H9 (cell line): ENCODE measurements around the gene ESPNL. TPM values are rescaled to one million over a fixed set of nuclear protein-coding genes. Genes with fewer than 3 reads are reported as not detected.

ENCODE experiments used
- DNase-seq: peaks from one replicate; pipeline ENCODE4 v3.0.0-alpha.2; 2017
- H2AFZ ChIP-seq: one replicate; pipeline ENCODE4 v1.6.1; 2013; ENCODE audit warnings: mild to moderate bottlenecking, low read length, control low read depth, moderate library complexity
- H2AK5ac ChIP-seq: 2 replicates; pipeline ENCODE4 v1.6.1; 2013; ENCODE audit warnings: low read length, control low read depth, mixed read lengths; ENCODE audit not compliant: insufficient read length
- H2BK120ac ChIP-seq: one replicate; pipeline ENCODE4 v1.6.1; 2013; ENCODE audit warnings: low read depth, mild to moderate bottlenecking, low read length, control low read depth, inconsistent platforms; ENCODE audit not compliant: poor library complexity, severe bottlenecking
- H2BK12ac ChIP-seq: 2 replicates; pipeline ENCODE4 v1.6.1; 2013; ENCODE audit warnings: low read length, control low read depth, mixed read lengths, low read depth; ENCODE audit not compliant: insufficient read length
- H2BK15ac ChIP-seq: 2 replicates; pipeline ENCODE4 v1.6.1; 2013; ENCODE audit warnings: low read depth, low read length, control low read depth
- H2BK20ac ChIP-seq: one replicate; pipeline ENCODE4 v1.6.1; 2013; ENCODE audit warnings: low read depth, mild to moderate bottlenecking, low read length, control low read depth, inconsistent platforms; ENCODE audit not compliant: poor library complexity, severe bottlenecking
- H2BK5ac ChIP-seq: 2 replicates; pipeline ENCODE4 v1.6.1; 2013; ENCODE audit warnings: low read length, control low read depth, mixed read lengths; ENCODE audit not compliant: insufficient read length
- H3K14ac ChIP-seq: 2 replicates; pipeline ENCODE4 v1.6.1; 2013; ENCODE audit warnings: low read length, control low read depth; ENCODE audit not compliant: insufficient read depth
- H3K18ac ChIP-seq: 2 replicates; pipeline ENCODE4 v1.6.1; 2013; ENCODE audit warnings: low read depth, mild to moderate bottlenecking, mixed read lengths, low read length, control low read depth; ENCODE audit not compliant: insufficient read length
- H3K23ac ChIP-seq: 2 replicates; pipeline ENCODE4 v1.6.1; 2013; ENCODE audit warnings: low read length, control low read depth, mixed read lengths, low read depth; ENCODE audit not compliant: insufficient read length
- H3K23me2 ChIP-seq: 2 replicates; pipeline ENCODE4 v1.6.1; 2013; ENCODE audit warnings: low read depth, mild to moderate bottlenecking, mixed read lengths, low read length, control low read depth; ENCODE audit not compliant: insufficient read length, poor library complexity, severe bottlenecking
- H3K27ac ChIP-seq: 2 replicates; pipeline ENCODE4 v1.5.1; 2013; ENCODE audit warnings: low read length, control low read depth, mixed read lengths, low read depth; ENCODE audit not compliant: insufficient read length
- H3K27me3 ChIP-seq: 2 replicates; pipeline ENCODE4 v1.6.1; 2013; ENCODE audit warnings: low read length, control low read depth, inconsistent platforms; ENCODE audit not compliant: insufficient read depth
- H3K4ac ChIP-seq: 2 replicates; pipeline ENCODE4 v1.6.1; 2013; ENCODE audit warnings: low read depth, mild to moderate bottlenecking, control low read depth, inconsistent platforms, low read length, moderate library complexity
- H3K4me1 ChIP-seq: 2 replicates; pipeline ENCODE4 v1.6.1; 2013; ENCODE audit warnings: low read length, control low read depth, inconsistent platforms; ENCODE audit not compliant: insufficient read depth
- H3K4me2 ChIP-seq: 2 replicates; pipeline ENCODE4 v1.6.1; 2013; ENCODE audit warnings: low read length, control low read depth, mixed read lengths; ENCODE audit not compliant: insufficient read length, insufficient read depth
- H3K56ac ChIP-seq: 2 replicates; pipeline ENCODE4 v1.6.1; 2013; ENCODE audit warnings: low read depth, mild to moderate bottlenecking, mixed read lengths, low read length, control low read depth; ENCODE audit not compliant: insufficient read length
- H3K79me1 ChIP-seq: 2 replicates; pipeline ENCODE4 v1.6.1; 2013; ENCODE audit warnings: low read depth, mild to moderate bottlenecking, moderate library complexity, low read length, control low read depth, inconsistent platforms; ENCODE audit not compliant: insufficient read depth, poor library complexity, severe bottlenecking
- H3K79me2 ChIP-seq: 2 replicates; pipeline ENCODE4 v1.6.1; 2013; ENCODE audit warnings: low read length, control low read depth, inconsistent platforms; ENCODE audit not compliant: insufficient read depth
- H3K9ac ChIP-seq: 2 replicates; pipeline ENCODE4 v1.6.1; 2013; ENCODE audit warnings: low read length, control low read depth, mixed read lengths; ENCODE audit not compliant: insufficient read length; ENCODE audit errors: extremely low read depth
- H3K9me3 ChIP-seq: one replicate; pipeline ENCODE4 v1.6.1; 2013; ENCODE audit warnings: low read depth, low read length, inconsistent platforms; ENCODE audit not compliant: control insufficient read depth
- H3T11ph ChIP-seq: one replicate; pipeline ENCODE4 v1.6.1; 2013; ENCODE audit warnings: mild to moderate bottlenecking, low read length, control low read depth, inconsistent platforms
- H4K20me1 ChIP-seq: one replicate; pipeline ENCODE4 v1.6.1; 2013; ENCODE audit not compliant: control insufficient read depth, insufficient read length, insufficient read depth
- H4K5ac ChIP-seq: 2 replicates; pipeline ENCODE4 v1.6.1; 2013; ENCODE audit warnings: low read depth, mild to moderate bottlenecking, mixed read lengths, low read length, control low read depth; ENCODE audit not compliant: insufficient read length
- H4K8ac ChIP-seq: replicated peaks from 2 replicates; pipeline ENCODE4 v1.6.1; 2013; ENCODE audit warnings: low read length, control low read depth, mixed read lengths, low read depth; ENCODE audit not compliant: insufficient read length
- H4K91ac ChIP-seq: 2 replicates; pipeline ENCODE4 v1.6.1; 2013; ENCODE audit warnings: low read depth, mild to moderate bottlenecking, moderate library complexity, mixed read lengths, low read length, control low read depth; ENCODE audit not compliant: insufficient read length
- H3K27ac Mint-ChIP-seq, 3 experiments: 2 replicates in 2 of 3; 3 replicates in 1 of 3; pipeline ENCODE4 v1.8.0; 2020 to 2021; ENCODE audit warnings: mixed read lengths in 3 of 3, mild to moderate bottlenecking in 1 of 3, moderate library complexity in 1 of 3
- H3K27me3 Mint-ChIP-seq: 2 replicates; pipeline ENCODE4 v1.8.0; 2021; ENCODE audit warnings: low read depth, mild to moderate bottlenecking, moderate library complexity, mixed read lengths
- H3K36me3 Mint-ChIP-seq, 3 experiments: 2 replicates in 2 of 3; 3 replicates in 1 of 3; pipeline ENCODE4 v1.8.0; 2020 to 2021; ENCODE audit warnings: low read depth in 3 of 3, mixed read lengths in 3 of 3; ENCODE audit not compliant: insufficient read depth in 1 of 3
- H3K4me1 Mint-ChIP-seq, 2 experiments: 2 replicates each; pipeline ENCODE4 v1.8.0; 2020; ENCODE audit warnings: mixed read lengths in 2 of 2
- H3K4me3 Mint-ChIP-seq, 2 experiments: 2 replicates in 1 of 2; 3 replicates in 1 of 2; pipeline ENCODE4 v1.8.0; 2020 to 2021; ENCODE audit warnings: mild to moderate bottlenecking in 2 of 2, mixed read lengths in 2 of 2, moderate library complexity in 1 of 2
- H3K9me3 Mint-ChIP-seq, 2 experiments: 2 replicates in 1 of 2; 3 replicates in 1 of 2; pipeline ENCODE4 v1.8.0; 2020; ENCODE audit warnings: mild to moderate bottlenecking in 2 of 2, mixed read lengths in 2 of 2, moderate library complexity in 1 of 2
- WGBS: extraction: QIAGEN DNeasy Blood & Tissue Kit; methylation state at CpG from one replicate; pipeline ENCODE4 v1.1.7; 2013; ENCODE audit warnings: missing lambda C conversion rate, low lambda C conversion rate, mixed read lengths; ENCODE audit not compliant: insufficient read length; ENCODE audit errors: extremely low coverage; 5-methylcytosine and 5-hydroxymethylcytosine counted together
- total RNA-seq: library from RNA; stranded (reverse); gene quantifications from 2 replicates; pipeline ENCODE4 v1.2.1, GENCODE V29; 2021
- TF ChIP-seq, protein P1 (sequence below): fragments of 200-600 bp; sonication (generic); conservative IDR thresholded peaks from 3 replicates; pipeline ENCODE4 v1.8.0; 2021; ENCODE audit warnings: antibody characterized with exemption, mild to moderate bottlenecking

Gene ESPNL
- total RNA-seq, 1 experiment from 2014 or later, result 0.17 TPM

GRCh38 chr2:238090887-238091286, 9.3 kb upstream of the ESPNL start:
- H3K4me1 Mint-ChIP-seq, result peaks cover 9 to 18% of the 10 kb centered on the region in 2 experiments; a peak in 3 of 4 replicates
- Histone ChIP-seq H3K23ac (no peak overlapping the region), H3K9ac (no peak overlapping the region), H2BK20ac (no peak overlapping the region), H3K23me2 (no peaks in the 10 kb centered on the region), H4K5ac (no peak overlapping the region), H2BK5ac (no peak overlapping the region), H3K14ac (no peak overlapping the region), H3K4me2 (no peak overlapping the region), H2AK5ac (no peak overlapping the region), H3K4ac (no peak overlapping the region), H3K27ac (no peak overlapping the region), H3T11ph (no peak overlapping the region), H3K79me2 (no peaks in the 10 kb centered on the region), H2BK12ac (no peak overlapping the region), H4K91ac (no peak overlapping the region), H3K18ac (no peak overlapping the region), H2BK15ac (no peak overlapping the region), H3K79me1 (no peaks in the 10 kb centered on the region), H4K8ac (no peak overlapping the region), H2AFZ (no peak overlapping the region), H3K56ac (no peak overlapping the region), H3K27me3 (no peaks in the 10 kb centered on the region), H2BK120ac (no peak overlapping the region), H3K4me1 (no peaks in the 10 kb centered on the region; the same call in 1 of the 2 replicates), H3K9me3 (no peaks in the 10 kb centered on the region), H4K20me1 (no peaks in the 10 kb centered on the region)
- H3K27ac Mint-ChIP-seq, result peak overlapping the region in 2 of 3 experiments; percentile 33 to 50; a peak in 3 of 7 replicates
- DNase-seq, result no peak
- peaks cover 2% of the 10 kb centered on the region for H3K27me3 Mint-ChIP-seq
- WGBS, result no CpG with 5 or more reads among the region's 4 CpGs
- H3K4me3 Mint-ChIP-seq, result no peak overlapping the region; a peak in 1 of 5 replicates
- H3K36me3 Mint-ChIP-seq, result peaks cover 28 to 68% (median 35%) of the 10 kb centered on the region in 3 experiments; a peak in 6 of 7 replicates
- no peaks in the 10 kb centered on the region; a peak in 1 of 5 replicates for H3K9me3 Mint-ChIP-seq
- TF ChIP-seq, protein P1, sequence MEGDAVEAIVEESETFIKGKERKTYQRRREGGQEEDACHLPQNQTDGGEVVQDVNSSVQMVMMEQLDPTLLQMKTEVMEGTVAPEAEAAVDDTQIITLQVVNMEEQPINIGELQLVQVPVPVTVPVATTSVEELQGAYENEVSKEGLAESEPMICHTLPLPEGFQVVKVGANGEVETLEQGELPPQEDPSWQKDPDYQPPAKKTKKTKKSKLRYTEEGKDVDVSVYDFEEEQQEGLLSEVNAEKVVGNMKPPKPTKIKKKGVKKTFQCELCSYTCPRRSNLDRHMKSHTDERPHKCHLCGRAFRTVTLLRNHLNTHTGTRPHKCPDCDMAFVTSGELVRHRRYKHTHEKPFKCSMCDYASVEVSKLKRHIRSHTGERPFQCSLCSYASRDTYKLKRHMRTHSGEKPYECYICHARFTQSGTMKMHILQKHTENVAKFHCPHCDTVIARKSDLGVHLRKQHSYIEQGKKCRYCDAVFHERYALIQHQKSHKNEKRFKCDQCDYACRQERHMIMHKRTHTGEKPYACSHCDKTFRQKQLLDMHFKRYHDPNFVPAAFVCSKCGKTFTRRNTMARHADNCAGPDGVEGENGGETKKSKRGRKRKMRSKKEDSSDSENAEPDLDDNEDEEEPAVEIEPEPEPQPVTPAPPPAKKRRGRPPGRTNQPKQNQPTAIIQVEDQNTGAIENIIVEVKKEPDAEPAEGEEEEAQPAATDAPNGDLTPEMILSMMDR, result no peak
